HCT116 (cell line): ENCODE measurements around the gene ASB6. TPM values are rescaled to one million over a fixed set of nuclear protein-coding genes. Genes with fewer than 3 reads are reported as not detected.

Source experiments
- ATAC-seq: fragments of 200-7000 bp; cut with Tn5 transposase; 2 replicates; pipeline ENCODE4 v1.9.1; 2020; ENCODE audit warnings: mild to moderate bottlenecking, moderate library complexity
- BruUV-seq: library from RNA; stranded (reverse); fragments of 400-500 nt; replicated peaks from 2 replicates; lab custom pipeline; 2021; lab: Mats Ljungman, UMichigan
- CTCF ChIA-PET: fragments of 300-600 bp; sonication (Branson Sonifier 250); formaldehyde crosslinking; loops from one replicate; lab custom pipeline; 2021; ENCODE audit warnings: antibody characterized with exemption; lab: Charles Lee
- POLR2A ChIA-PET: fragments of 300-600, 350-600 bp; sonication (Branson Sonifier 250); formaldehyde crosslinking; loops from one replicate; lab custom pipeline; 2021; ENCODE audit warnings: antibody characterized with exemption; lab: Charles Lee
- RAD21 ChIA-PET, 2 experiments: fragments of 300-600 bp; sonication (Branson Sonifier 250); formaldehyde crosslinking; loops; one replicate each; lab custom pipeline; 2023; ENCODE audit warnings: low total read pairs in 2 of 2; ENCODE audit not compliant: uncharacterized antibody in 2 of 2, unreplicated experiment in 2 of 2, low non-redundant PET in 1 of 2; lab: Charles Lee
- DNase-seq: peaks from one replicate; pipeline ENCODE4 v3.0.0-alpha.2; 2010; ENCODE audit warnings: low read depth, low spot score
- H2AFZ ChIP-seq: fragments of 200-600 bp; shearing (Covaris generic), sonication (generic); 2 replicates; pipeline ENCODE4 v1.6.1; 2017; ENCODE audit warnings: low read depth, mixed run types, mixed read lengths, antibody characterized with exemption, low read length; ENCODE audit not compliant: poor library complexity, severe bottlenecking
- H3K27ac ChIP-seq: 2 replicates; pipeline ENCODE4 v1.5.1; 2012; ENCODE audit warnings: low read depth, low read length
- H3K27me3 ChIP-seq: fragments of 200-600 bp; sonication (generic); 2 replicates; pipeline ENCODE4 v1.6.1; 2016; ENCODE audit warnings: mixed run types, low read length, mixed read lengths; ENCODE audit not compliant: insufficient read depth
- H3K36me3 ChIP-seq, 2 experiments: fragments of 200-500 bp in 1 of 2; fragments of 200-600 bp in 1 of 2; sonication (Bioruptor generic) in 1 of 2; sonication (generic) in 1 of 2; 2 replicates each; pipeline versions ENCODE4 v1.5.1 to v1.6.1; 2014 to 2016; ENCODE audit warnings: low read length in 2 of 2, inconsistent platforms in 1 of 2, mixed read lengths in 1 of 2, mixed run types in 1 of 2; ENCODE audit not compliant: insufficient read depth in 2 of 2, control insufficient read depth in 1 of 2
- H3K4me1 ChIP-seq, 2 experiments: fragments of 200-600 bp in 1 of 2; sonication (generic) in 1 of 2; 2 replicates each; pipeline versions ENCODE4 v1.5.1 to v1.6.1; 2012 to 2017; ENCODE audit warnings: low read length in 2 of 2, inconsistent platforms in 1 of 2, mild to moderate bottlenecking in 1 of 2, mixed read lengths in 1 of 2, mixed run types in 1 of 2, moderate library complexity in 1 of 2; ENCODE audit not compliant: insufficient read depth in 2 of 2, control insufficient read depth in 1 of 2
- H3K4me2 ChIP-seq: fragments of 200-600 bp; sonication (generic); 2 replicates; pipeline ENCODE4 v1.6.1; 2017; ENCODE audit warnings: mixed run types, low read length, mixed read lengths
- H3K4me3 ChIP-seq, 2 experiments: fragments of 200-600 bp in 1 of 2; sonication (generic) in 1 of 2; replicated peaks in 1 of 2; 2 replicates each; pipeline ENCODE4 v1.5.1; 2011 to 2016; ENCODE audit warnings: low read length in 2 of 2, control low read depth in 1 of 2, low read depth in 1 of 2, mild to moderate bottlenecking in 1 of 2, mixed read lengths in 1 of 2, mixed run types in 1 of 2
- H3K79me2 ChIP-seq: fragments of 200-600 bp; sonication (generic); 2 replicates; pipeline ENCODE4 v1.6.1; 2017; ENCODE audit warnings: mild to moderate bottlenecking, mixed run types, low read length, moderate library complexity, mixed read lengths; ENCODE audit not compliant: insufficient read depth
- H3K9ac ChIP-seq: fragments of 200-600 bp; sonication (generic); 2 replicates; pipeline ENCODE4 v1.6.1; 2016; ENCODE audit warnings: low read length, mixed read lengths
- H3K9me2 ChIP-seq: fragments of 200-600 bp; sonication (generic), shearing (Covaris generic); 2 replicates; pipeline ENCODE4 v1.6.1; 2017; ENCODE audit warnings: mixed run types, mild to moderate bottlenecking, moderate library complexity; ENCODE audit not compliant: insufficient read depth
- H3K9me3 ChIP-seq, 2 experiments: fragments of 200-500 bp in 1 of 2; fragments of 200-600 bp in 1 of 2; sonication (Bioruptor generic) in 1 of 2; sonication (generic) in 1 of 2; 2 replicates each; pipeline ENCODE4 v1.6.1; 2014 to 2017; ENCODE audit warnings: low read length in 2 of 2, mixed read lengths in 2 of 2, inconsistent platforms in 1 of 2, low read depth in 1 of 2, mild to moderate bottlenecking in 1 of 2, mixed run types in 1 of 2, moderate library complexity in 1 of 2; ENCODE audit not compliant: control insufficient read depth in 1 of 2, insufficient read depth in 1 of 2
- H4K20me1 ChIP-seq: fragments of 200-600 bp; sonication (generic), shearing (Covaris generic); 2 replicates; pipeline ENCODE4 v1.6.1; 2017; ENCODE audit warnings: mixed run types, mild to moderate bottlenecking, moderate library complexity; ENCODE audit not compliant: insufficient read depth
- CBX3 ChIP-seq: IDR thresholded peaks from 2 replicates; pipeline ENCODE4 v1.6.1; 2012; ENCODE audit warnings: low read depth
- CEBPB ChIP-seq: IDR thresholded peaks from 2 replicates; pipeline ENCODE4 v1.6.1; 2012; ENCODE audit warnings: low read depth
- ELF1 ChIP-seq: IDR thresholded peaks from 2 replicates; pipeline ENCODE4 v1.6.1; 2012; ENCODE audit warnings: low read depth, borderline replicate concordance
- EZH2phosphoT487 ChIP-seq: fragments of 200-600 bp; IDR thresholded peaks from 2 replicates; pipeline ENCODE4 v1.6.1; 2018; ENCODE audit warnings: antibody characterized with exemption, borderline replicate concordance
- FOSL1 ChIP-seq: IDR thresholded peaks from 2 replicates; pipeline ENCODE4 v1.6.1; 2012; ENCODE audit warnings: low read depth
- JUND ChIP-seq: IDR thresholded peaks from 2 replicates; pipeline ENCODE4 v1.6.1; 2012
- POLR2A ChIP-seq: IDR thresholded peaks from 2 replicates; pipeline ENCODE4 v1.7.0; 2011; ENCODE audit warnings: borderline replicate concordance; ENCODE audit not compliant: insufficient read depth, insufficient read length; ENCODE audit errors: extremely low read depth
- POLR2AphosphoS5 ChIP-seq: IDR thresholded peaks from 2 replicates; pipeline ENCODE4 v1.6.1; 2011; ENCODE audit warnings: mild to moderate bottlenecking, low read depth, low read length, moderate library complexity
- RAD21 ChIP-seq: IDR thresholded peaks from 2 replicates; pipeline ENCODE4 v1.6.1; 2012; ENCODE audit warnings: low read depth, mild to moderate bottlenecking
- SIN3A ChIP-seq: IDR thresholded peaks from 2 replicates; pipeline ENCODE4 v1.6.1; 2012; ENCODE audit warnings: low read depth
- SP1 ChIP-seq: IDR thresholded peaks from 2 replicates; pipeline ENCODE4 v1.6.1; 2012; ENCODE audit warnings: low read depth
- TCF7L2 ChIP-seq: IDR thresholded peaks from 2 replicates; pipeline ENCODE4 v1.7.0; 2011; ENCODE audit warnings: borderline replicate concordance, inconsistent platforms; ENCODE audit not compliant: insufficient read depth, insufficient read length; ENCODE audit errors: extremely low read depth
- YY1 ChIP-seq: IDR thresholded peaks from 2 replicates; pipeline ENCODE4 v1.6.1; 2011; ENCODE audit warnings: low read length, low read depth, moderate library complexity, mild to moderate bottlenecking; ENCODE audit not compliant: insufficient replicate concordance; ENCODE audit errors: extremely low read depth
- ZFX ChIP-seq: fragments of 450-650 bp; IDR thresholded peaks from 2 replicates; pipeline ENCODE4 v1.6.1; 2017
- intact Hi-C: fragments of 100-400 bp; cut with micrococcal nuclease; formaldehyde crosslinking; loops from 2 replicates; pipeline ENCODE4 v1.10.0; 2022
- total RNA-seq: library from RNA; stranded (reverse); gene quantifications from one replicate; pipeline ENCODE4 v1.2.1, GENCODE V29; 2021; ENCODE audit not compliant: unreplicated experiment
- TF ChIP-seq, protein P1 (sequence below): IDR thresholded peaks from 2 replicates; pipeline ENCODE4 v1.6.1; 2012
- TF ChIP-seq, protein P2 (sequence below): IDR thresholded peaks from 2 replicates; pipeline ENCODE4 v1.6.1; 2012
- TF ChIP-seq, protein P3 (sequence below), 3 experiments: fragments of 200-600 bp in 1 of 3; sonication (generic) in 1 of 3; IDR thresholded peaks in 2 of 3; conservative IDR thresholded peaks in 1 of 3; 2 replicates each; pipeline ENCODE4 v1.5.1; 2012 to 2017; ENCODE audit warnings: low read depth in 2 of 3, low read length in 2 of 3, antibody characterized with exemption in 1 of 3, borderline replicate concordance in 1 of 3, control low read depth in 1 of 3, mild to moderate bottlenecking in 1 of 3, mixed read lengths in 1 of 3, mixed run types in 1 of 3, moderate library complexity in 1 of 3; ENCODE audit not compliant: insufficient read depth in 1 of 3
- TF ChIP-seq, protein P4 (sequence below): IDR thresholded peaks from 2 replicates; pipeline ENCODE4 v1.6.1; 2012; ENCODE audit warnings: low read depth

Gene ASB6
- total RNA-seq, 1 experiment from 2014 or later, result 21.6 TPM

DNA sequence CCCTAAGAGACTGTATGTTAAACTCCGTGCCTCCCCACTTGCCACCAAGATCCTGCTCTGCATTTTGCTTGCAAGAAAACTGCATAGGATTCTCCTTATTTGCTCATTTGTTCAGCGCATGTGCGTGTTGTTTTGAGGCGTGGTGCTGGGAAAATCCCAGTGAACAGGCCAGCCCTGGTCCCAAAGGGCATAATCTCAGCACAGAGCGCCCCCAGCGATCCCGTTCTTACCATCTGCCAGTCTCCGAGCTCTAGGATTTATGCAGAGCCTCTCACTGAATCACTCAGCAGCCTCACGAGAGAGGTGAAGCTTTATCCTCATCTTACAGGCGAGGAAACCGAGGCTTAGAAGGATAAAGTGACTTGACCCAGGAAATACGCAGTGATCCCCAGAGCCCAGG is 35.0 kb upstream of the ASB6 start:
- ATAC-seq (no peak), DNase-seq (no peak)
- POLR2A ChIA-PET, result no interaction called here
- H3K9me2 ChIP-seq, result no peaks in the 10 kb centered on the region
- CTCF ChIA-PET, result no interaction called here
- no peak overlapping the region for H3K27ac ChIP-seq
- TF ChIP-seq CBX3 (no peak), EZH2phosphoT487 (no peak), ZFX (no peak), POLR2A (no peak), SP1 (no peak), CEBPB (no peak), YY1 (no peak), TCF7L2 (no peak), SIN3A (no peak), ELF1 (no peak), JUND (no peak), POLR2AphosphoS5 (no peak), RAD21 (no peak), FOSL1 (no peak)
- TF ChIP-seq, protein P1, sequence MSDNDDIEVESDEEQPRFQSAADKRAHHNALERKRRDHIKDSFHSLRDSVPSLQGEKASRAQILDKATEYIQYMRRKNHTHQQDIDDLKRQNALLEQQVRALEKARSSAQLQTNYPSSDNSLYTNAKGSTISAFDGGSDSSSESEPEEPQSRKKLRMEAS, result no peak
- TF ChIP-seq, protein P2, sequence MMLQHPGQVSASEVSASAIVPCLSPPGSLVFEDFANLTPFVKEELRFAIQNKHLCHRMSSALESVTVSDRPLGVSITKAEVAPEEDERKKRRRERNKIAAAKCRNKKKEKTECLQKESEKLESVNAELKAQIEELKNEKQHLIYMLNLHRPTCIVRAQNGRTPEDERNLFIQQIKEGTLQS, result no peak
- TF ChIP-seq, protein P3, sequence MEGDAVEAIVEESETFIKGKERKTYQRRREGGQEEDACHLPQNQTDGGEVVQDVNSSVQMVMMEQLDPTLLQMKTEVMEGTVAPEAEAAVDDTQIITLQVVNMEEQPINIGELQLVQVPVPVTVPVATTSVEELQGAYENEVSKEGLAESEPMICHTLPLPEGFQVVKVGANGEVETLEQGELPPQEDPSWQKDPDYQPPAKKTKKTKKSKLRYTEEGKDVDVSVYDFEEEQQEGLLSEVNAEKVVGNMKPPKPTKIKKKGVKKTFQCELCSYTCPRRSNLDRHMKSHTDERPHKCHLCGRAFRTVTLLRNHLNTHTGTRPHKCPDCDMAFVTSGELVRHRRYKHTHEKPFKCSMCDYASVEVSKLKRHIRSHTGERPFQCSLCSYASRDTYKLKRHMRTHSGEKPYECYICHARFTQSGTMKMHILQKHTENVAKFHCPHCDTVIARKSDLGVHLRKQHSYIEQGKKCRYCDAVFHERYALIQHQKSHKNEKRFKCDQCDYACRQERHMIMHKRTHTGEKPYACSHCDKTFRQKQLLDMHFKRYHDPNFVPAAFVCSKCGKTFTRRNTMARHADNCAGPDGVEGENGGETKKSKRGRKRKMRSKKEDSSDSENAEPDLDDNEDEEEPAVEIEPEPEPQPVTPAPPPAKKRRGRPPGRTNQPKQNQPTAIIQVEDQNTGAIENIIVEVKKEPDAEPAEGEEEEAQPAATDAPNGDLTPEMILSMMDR (IDR thresholded peaks at IDR 0.05 in 2 of 3, conservative IDR thresholded peaks at IDR 0.05 in 1 of 3; ENCODE audit: borderline replicate concordance in 1 of 3, insufficient read depth in 1 of 3, low read depth in 2 of 3, low read length in 2 of 3), result no peak
- TF ChIP-seq, protein P4, sequence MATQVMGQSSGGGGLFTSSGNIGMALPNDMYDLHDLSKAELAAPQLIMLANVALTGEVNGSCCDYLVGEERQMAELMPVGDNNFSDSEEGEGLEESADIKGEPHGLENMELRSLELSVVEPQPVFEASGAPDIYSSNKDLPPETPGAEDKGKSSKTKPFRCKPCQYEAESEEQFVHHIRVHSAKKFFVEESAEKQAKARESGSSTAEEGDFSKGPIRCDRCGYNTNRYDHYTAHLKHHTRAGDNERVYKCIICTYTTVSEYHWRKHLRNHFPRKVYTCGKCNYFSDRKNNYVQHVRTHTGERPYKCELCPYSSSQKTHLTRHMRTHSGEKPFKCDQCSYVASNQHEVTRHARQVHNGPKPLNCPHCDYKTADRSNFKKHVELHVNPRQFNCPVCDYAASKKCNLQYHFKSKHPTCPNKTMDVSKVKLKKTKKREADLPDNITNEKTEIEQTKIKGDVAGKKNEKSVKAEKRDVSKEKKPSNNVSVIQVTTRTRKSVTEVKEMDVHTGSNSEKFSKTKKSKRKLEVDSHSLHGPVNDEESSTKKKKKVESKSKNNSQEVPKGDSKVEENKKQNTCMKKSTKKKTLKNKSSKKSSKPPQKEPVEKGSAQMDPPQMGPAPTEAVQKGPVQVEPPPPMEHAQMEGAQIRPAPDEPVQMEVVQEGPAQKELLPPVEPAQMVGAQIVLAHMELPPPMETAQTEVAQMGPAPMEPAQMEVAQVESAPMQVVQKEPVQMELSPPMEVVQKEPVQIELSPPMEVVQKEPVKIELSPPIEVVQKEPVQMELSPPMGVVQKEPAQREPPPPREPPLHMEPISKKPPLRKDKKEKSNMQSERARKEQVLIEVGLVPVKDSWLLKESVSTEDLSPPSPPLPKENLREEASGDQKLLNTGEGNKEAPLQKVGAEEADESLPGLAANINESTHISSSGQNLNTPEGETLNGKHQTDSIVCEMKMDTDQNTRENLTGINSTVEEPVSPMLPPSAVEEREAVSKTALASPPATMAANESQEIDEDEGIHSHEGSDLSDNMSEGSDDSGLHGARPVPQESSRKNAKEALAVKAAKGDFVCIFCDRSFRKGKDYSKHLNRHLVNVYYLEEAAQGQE, result no peak
- H2AFZ ChIP-seq, result no peak overlapping the region
- no peaks in the 10 kb centered on the region for H3K27me3 ChIP-seq
- H3K4me2 ChIP-seq, result no peak overlapping the region
- no peak overlapping the region for H3K4me3 ChIP-seq
- intact Hi-C loops, result no loop called here
- H3K9ac ChIP-seq, result no peak overlapping the region
- no peaks in the 10 kb centered on the region for H3K9me3 ChIP-seq
- no TSS peak for BruUV-seq
- no peaks in the 10 kb centered on the region for H3K79me2 ChIP-seq
- RAD21 ChIA-PET, result no interaction called here
- H3K36me3 ChIP-seq, result no peaks in the 10 kb centered on the region
- no peaks in the 10 kb centered on the region for H4K20me1 ChIP-seq
- H3K4me1 ChIP-seq, result peaks cover 0 to 3% of the 10 kb centered on the region in 2 experiments; a peak in 1 of 4 replicates
